Astrocyte (in vitro differentiated cells and primary cell): ENCODE results near the gene NEIL1. TPM values are rescaled to one million over a fixed set of nuclear protein-coding genes. Genes with fewer than 3 reads are reported as not detected.
"Not testable (repeated sequence)": the region's sequence is repeated elsewhere in the genome, so short reads cannot be mapped to it uniquely, and the experiment has no call there.

Experiments
- DNase-seq: peaks from one replicate; pipeline ENCODE4 v3.0.0-alpha.2; 2010; ENCODE audit warnings: low read depth
- FAIRE-seq: peaks from 2 replicates; lab custom pipeline; 2011; peaks lifted over from hg19 to GRCh38; lab: Jason Lieb, UNC
- H2AFZ ChIP-seq: 2 replicates; pipeline ENCODE4 v1.6.0; 2012; ENCODE audit warnings: low read depth, low read length, inconsistent platforms
- H3K27ac ChIP-seq: 2 replicates; pipeline ENCODE4 v1.5.1; 2011; ENCODE audit warnings: low read depth, low read length, inconsistent platforms
- H3K27me3 ChIP-seq: 2 replicates; pipeline ENCODE4 v1.6.0; 2011; ENCODE audit warnings: low read length, inconsistent platforms; ENCODE audit not compliant: insufficient read depth
- H3K36me3 ChIP-seq: 2 replicates; pipeline ENCODE4 v1.5.1; 2011; ENCODE audit warnings: low read length, inconsistent platforms; ENCODE audit not compliant: insufficient read depth
- H3K4me1 ChIP-seq: 2 replicates; pipeline ENCODE4 v1.5.1; 2011; ENCODE audit warnings: low read length, inconsistent platforms; ENCODE audit not compliant: insufficient read depth
- H3K4me2 ChIP-seq: 2 replicates; pipeline ENCODE4 v1.6.0; 2012; ENCODE audit warnings: low read length, inconsistent platforms
- H3K4me3 ChIP-seq: 2 replicates; pipeline ENCODE4 v1.5.1; 2011; ENCODE audit warnings: low read depth, mild to moderate bottlenecking, low read length, inconsistent platforms; ENCODE audit not compliant: insufficient read depth
- H3K79me2 ChIP-seq: 2 replicates; pipeline ENCODE4 v1.6.0; 2012; ENCODE audit warnings: mild to moderate bottlenecking, low read length, inconsistent platforms; ENCODE audit not compliant: insufficient read depth
- H3K9ac ChIP-seq: 2 replicates; pipeline ENCODE4 v1.6.0; 2012; ENCODE audit warnings: mild to moderate bottlenecking, low read length, inconsistent platforms
- H3K9me3 ChIP-seq: 2 replicates; pipeline ENCODE4 v1.5.1; 2012; ENCODE audit warnings: low read depth, mild to moderate bottlenecking, low read length, inconsistent platforms; ENCODE audit not compliant: insufficient read depth
- H4K20me1 ChIP-seq: 2 replicates; pipeline ENCODE4 v1.6.0; 2012; ENCODE audit warnings: low read length, inconsistent platforms; ENCODE audit not compliant: insufficient read depth
- H3K27ac Mint-ChIP-seq: one replicate; pipeline ENCODE4 v1.8.0; 2021; ENCODE audit warnings: mild to moderate bottlenecking, mixed read lengths; ENCODE audit not compliant: unreplicated experiment
- H3K27me3 Mint-ChIP-seq: one replicate; pipeline ENCODE4 v1.8.0; 2021; ENCODE audit warnings: low read depth, mixed read lengths; ENCODE audit not compliant: unreplicated experiment
- H3K36me3 Mint-ChIP-seq: one replicate; pipeline ENCODE4 v1.8.0; 2021; ENCODE audit warnings: low read depth, mixed read lengths; ENCODE audit not compliant: unreplicated experiment
- H3K4me1 Mint-ChIP-seq: one replicate; pipeline ENCODE4 v1.8.0; 2021; ENCODE audit warnings: low read depth, mixed read lengths; ENCODE audit not compliant: unreplicated experiment
- H3K4me3 Mint-ChIP-seq: one replicate; pipeline ENCODE4 v1.8.0; 2021; ENCODE audit warnings: mild to moderate bottlenecking, moderate library complexity, mixed read lengths; ENCODE audit not compliant: unreplicated experiment
- H3K9me3 Mint-ChIP-seq: one replicate; pipeline ENCODE4 v1.8.0; 2021; ENCODE audit warnings: mild to moderate bottlenecking, mixed read lengths; ENCODE audit not compliant: unreplicated experiment
- EZH2 ChIP-seq: IDR thresholded peaks from 2 replicates; pipeline ENCODE4 v1.6.1; 2012; ENCODE audit warnings: mild to moderate bottlenecking, low read length, inconsistent platforms; ENCODE audit not compliant: insufficient read depth
- total RNA-seq: library from RNA; stranded (reverse); gene quantifications from 2 replicates; pipeline ENCODE4 v1.2.1, GENCODE V29; 2021
- TF ChIP-seq, protein P1 (sequence below): IDR thresholded peaks from 2 replicates; pipeline ENCODE4 v1.5.1; 2011; ENCODE audit warnings: low read depth, mild to moderate bottlenecking, inconsistent platforms, low read length, moderate library complexity; ENCODE audit not compliant: insufficient read depth

Gene NEIL1
- total RNA-seq, 1 donor from 2014 or later, result 5.1 TPM

DNA sequence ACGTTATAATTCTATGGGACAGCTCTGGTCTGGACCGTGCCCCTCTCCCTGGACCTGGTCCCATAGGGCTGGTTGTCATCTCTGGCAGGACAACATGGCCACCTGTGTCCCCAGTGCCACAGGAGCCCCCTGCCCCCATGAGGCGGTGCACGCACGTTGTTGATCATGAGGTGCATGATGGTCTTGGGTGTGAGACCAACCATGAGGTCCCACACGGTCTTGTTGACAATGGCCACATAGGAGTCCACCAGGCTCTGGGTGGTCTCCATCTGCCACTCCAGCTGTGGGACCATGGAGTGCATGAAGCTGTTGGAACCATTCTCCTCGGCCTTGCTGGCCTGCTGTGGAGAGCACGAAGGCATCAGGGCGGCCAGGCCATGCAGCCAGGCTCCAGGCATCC lies 44.5 kb upstream of the NEIL1 start:
- Mint-ChIP-seq H3K4me1 (no peaks in the 10 kb centered on the region), H3K27me3 (peaks cover 5% of the 10 kb centered on the region), H3K36me3 (no peaks in the 10 kb centered on the region), H3K4me3 (no peak overlapping the region), H3K9me3 (no peaks in the 10 kb centered on the region), H3K27ac (no peak overlapping the region)
- no peak for FAIRE-seq
- Histone ChIP-seq H3K4me2 (no peak overlapping the region), H3K9ac (no peak overlapping the region), H3K27ac (no peak overlapping the region), H4K20me1 (no peaks in the 10 kb centered on the region), H3K79me2 (no peaks in the 10 kb centered on the region), H3K9me3 (no peaks in the 10 kb centered on the region), H3K4me1 (no peaks in the 10 kb centered on the region), H3K36me3 (no peaks in the 10 kb centered on the region), H3K27me3 (peaks cover 17% of the 10 kb centered on the region), H3K4me3 (no peak overlapping the region), H2AFZ (no peak overlapping the region)
- no peak for DNase-seq
- TF ChIP-seq EZH2, result no peak
- TF ChIP-seq, protein P1, sequence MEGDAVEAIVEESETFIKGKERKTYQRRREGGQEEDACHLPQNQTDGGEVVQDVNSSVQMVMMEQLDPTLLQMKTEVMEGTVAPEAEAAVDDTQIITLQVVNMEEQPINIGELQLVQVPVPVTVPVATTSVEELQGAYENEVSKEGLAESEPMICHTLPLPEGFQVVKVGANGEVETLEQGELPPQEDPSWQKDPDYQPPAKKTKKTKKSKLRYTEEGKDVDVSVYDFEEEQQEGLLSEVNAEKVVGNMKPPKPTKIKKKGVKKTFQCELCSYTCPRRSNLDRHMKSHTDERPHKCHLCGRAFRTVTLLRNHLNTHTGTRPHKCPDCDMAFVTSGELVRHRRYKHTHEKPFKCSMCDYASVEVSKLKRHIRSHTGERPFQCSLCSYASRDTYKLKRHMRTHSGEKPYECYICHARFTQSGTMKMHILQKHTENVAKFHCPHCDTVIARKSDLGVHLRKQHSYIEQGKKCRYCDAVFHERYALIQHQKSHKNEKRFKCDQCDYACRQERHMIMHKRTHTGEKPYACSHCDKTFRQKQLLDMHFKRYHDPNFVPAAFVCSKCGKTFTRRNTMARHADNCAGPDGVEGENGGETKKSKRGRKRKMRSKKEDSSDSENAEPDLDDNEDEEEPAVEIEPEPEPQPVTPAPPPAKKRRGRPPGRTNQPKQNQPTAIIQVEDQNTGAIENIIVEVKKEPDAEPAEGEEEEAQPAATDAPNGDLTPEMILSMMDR, result no peak

DNA sequence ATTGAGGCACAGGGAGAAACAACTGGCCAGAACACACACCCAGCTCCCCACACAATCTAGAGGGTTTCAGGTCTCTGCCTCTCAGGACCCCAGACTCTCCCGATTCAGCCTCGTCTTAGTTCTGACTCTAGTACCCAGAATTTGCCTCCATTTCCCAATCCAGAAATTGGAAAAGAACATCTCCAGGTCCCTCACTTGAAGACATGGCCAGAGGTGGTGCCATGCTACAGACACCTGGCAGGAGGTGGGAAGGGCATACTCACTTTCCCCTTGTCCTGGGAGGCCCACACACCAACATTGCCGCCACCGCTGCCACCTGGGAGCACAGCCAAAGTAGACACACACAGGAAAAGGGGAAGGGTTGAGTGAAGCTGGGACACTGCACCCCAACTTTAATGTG lies 44.1 kb upstream of the NEIL1 start:
- H3K27ac Mint-ChIP-seq, H3K9me3 ChIP-seq, H3K36me3 ChIP-seq, H3K4me3 ChIP-seq, H3K9me3 Mint-ChIP-seq, H3K9ac ChIP-seq, H3K4me3 Mint-ChIP-seq, H3K4me1 Mint-ChIP-seq, H4K20me1 ChIP-seq, H3K4me2 ChIP-seq, H3K27me3 Mint-ChIP-seq, H3K79me2 ChIP-seq, H3K36me3 Mint-ChIP-seq, H3K27ac ChIP-seq, DNase-seq, H2AFZ ChIP-seq, FAIRE-seq, H3K4me1 ChIP-seq: not testable (repeated sequence)
- peaks cover 20% of the 10 kb centered on the region for H3K27me3 ChIP-seq

DNA sequence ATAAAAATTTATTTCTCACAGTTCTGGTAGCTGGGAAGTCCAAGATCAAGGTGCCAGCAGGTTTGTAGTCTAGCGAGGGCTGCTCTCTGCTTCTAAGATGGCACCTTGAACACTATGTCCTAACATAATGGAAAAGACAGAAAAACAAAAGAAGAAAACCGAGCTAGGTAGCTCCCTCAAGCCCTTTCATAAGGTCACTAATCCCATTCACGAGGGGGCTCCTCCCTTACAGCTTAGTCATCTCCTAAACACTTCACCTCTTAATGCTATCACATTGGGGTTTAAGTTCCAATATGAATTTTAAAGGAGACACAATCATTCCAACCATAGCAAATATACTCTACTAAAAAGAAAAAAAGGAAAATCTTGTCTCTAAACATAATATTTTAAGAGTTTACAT lies 40.7 kb upstream of the NEIL1 start:
- peaks cover 18% of the 10 kb centered on the region for H3K27me3 Mint-ChIP-seq

More for the DNA sequence above, 40.7 kb upstream of the NEIL1 start:
- H3K36me3 ChIP-seq, result no peaks in the 10 kb centered on the region
- Mint-ChIP-seq H3K36me3 (no peaks in the 10 kb centered on the region), H3K4me3 (no peak overlapping the region), H3K9me3 (no peaks in the 10 kb centered on the region), H3K4me1 (peaks cover 6% of the 10 kb centered on the region), H3K27ac (no peak overlapping the region)
- DNase-seq (no peak), FAIRE-seq (no peak)
- H2AFZ ChIP-seq, result no peak overlapping the region
- peaks cover 32% of the 10 kb centered on the region for H3K27me3 ChIP-seq
- H3K27ac ChIP-seq, result no peak overlapping the region
- no peaks in the 10 kb centered on the region for H3K4me1 ChIP-seq
- no peaks in the 10 kb centered on the region for H3K79me2 ChIP-seq
- H3K4me3 ChIP-seq, result no peak overlapping the region
- no peaks in the 10 kb centered on the region for H3K9me3 ChIP-seq
- no peak overlapping the region for H3K9ac ChIP-seq
- H4K20me1 ChIP-seq, result no peaks in the 10 kb centered on the region
- no peak overlapping the region for H3K4me2 ChIP-seq
- no peak for TF ChIP-seq EZH2
- TF ChIP-seq, protein P1, result no peak
